Common myeloid progenitor, CD34-positive (primary cell): ENCODE results near the gene KCTD15.

ENCODE experiments used
- CTCF ChIA-PET: fragments of 350-600 bp; sonication (Branson Sonifier 250); formaldehyde crosslinking; loops from one replicate; lab custom pipeline; 2021; ENCODE audit warnings: antibody characterized with exemption; lab: Charles Lee
- POLR2A ChIA-PET: fragments of 350-600 bp; sonication (Branson Sonifier 250); formaldehyde crosslinking; loops from one replicate; lab custom pipeline; 2021; ENCODE audit warnings: antibody characterized with exemption; lab: Charles Lee
- DNase-seq, 3 donors: peaks; one replicate each; pipeline versions ENCODE4 v3.0.0 to v3.0.0-alpha.2; 2013
- H3K27ac ChIP-seq, 2 experiments: 1 replicate in 1 of 2; 2 replicates in 1 of 2; pipeline ENCODE4 v1.7.0; 2013; ENCODE audit warnings: inconsistent platforms in 2 of 2, low read length in 2 of 2, mild to moderate bottlenecking in 2 of 2, low read depth in 1 of 2, moderate library complexity in 1 of 2; ENCODE audit not compliant: severe bottlenecking in 2 of 2, insufficient read depth in 1 of 2, poor library complexity in 1 of 2
- H3K27me3 ChIP-seq, 5 experiments: replicated peaks in 2 of 5; 1 replicate in 3 of 5; 2 replicates in 2 of 5; pipeline versions ENCODE4 v1.6.1 to v1.7.0; 2013; ENCODE audit warnings: low read length in 4 of 5, mild to moderate bottlenecking in 2 of 5, moderate library complexity in 2 of 5, inconsistent platforms in 1 of 5; ENCODE audit not compliant: insufficient read depth in 5 of 5, control insufficient read depth in 4 of 5
- H3K36me3 ChIP-seq, 4 experiments: 1 replicate in 2 of 4; 2 replicates in 2 of 4; pipeline versions ENCODE4 v1.6.1 to v1.7.0; 2013; ENCODE audit warnings: low read length in 3 of 4, control low read depth in 1 of 4, mild to moderate bottlenecking in 1 of 4; ENCODE audit not compliant: control insufficient read depth in 4 of 4, insufficient read depth in 4 of 4
- H3K4me1 ChIP-seq, 4 experiments: 1 replicate in 3 of 4; 2 replicates in 1 of 4; pipeline versions ENCODE4 v1.6.1 to v1.7.1; 2013; ENCODE audit warnings: low read length in 3 of 4, mild to moderate bottlenecking in 3 of 4, control low read depth in 1 of 4, inconsistent platforms in 1 of 4, moderate library complexity in 1 of 4; ENCODE audit not compliant: control insufficient read depth in 4 of 4, insufficient read depth in 4 of 4; ENCODE audit errors: control extremely low read depth in 1 of 4
- H3K4me3 ChIP-seq, 7 experiments: 1 replicate in 4 of 7; 2 replicates in 3 of 7; pipeline versions ENCODE4 v1.5.1 to v1.7.0; 2013; ENCODE audit warnings: mild to moderate bottlenecking in 7 of 7, low read length in 6 of 7, moderate library complexity in 6 of 7, inconsistent platforms in 2 of 7, low read depth in 2 of 7, control low read depth in 1 of 7; ENCODE audit not compliant: insufficient read depth in 4 of 7, control insufficient read depth in 1 of 7; ENCODE audit errors: extremely low read depth in 1 of 7
- H3K9me3 ChIP-seq, 5 experiments: 1 replicate in 4 of 5; 2 replicates in 1 of 5; pipeline versions ENCODE4 v1.6.1 to v1.7.1; 2013; ENCODE audit warnings: low read length in 4 of 5, mild to moderate bottlenecking in 2 of 5, inconsistent platforms in 1 of 5, low read depth in 1 of 5, moderate library complexity in 1 of 5; ENCODE audit not compliant: control insufficient read depth in 4 of 5, insufficient read depth in 2 of 5; ENCODE audit errors: control extremely low read depth in 1 of 5
- WGBS: methylation state at CpG from one replicate; pipeline ENCODE4 v1.1.5; 2013; ENCODE audit not compliant: insufficient coverage; 5-methylcytosine and 5-hydroxymethylcytosine counted together

KCTD15 gene

DNA sequence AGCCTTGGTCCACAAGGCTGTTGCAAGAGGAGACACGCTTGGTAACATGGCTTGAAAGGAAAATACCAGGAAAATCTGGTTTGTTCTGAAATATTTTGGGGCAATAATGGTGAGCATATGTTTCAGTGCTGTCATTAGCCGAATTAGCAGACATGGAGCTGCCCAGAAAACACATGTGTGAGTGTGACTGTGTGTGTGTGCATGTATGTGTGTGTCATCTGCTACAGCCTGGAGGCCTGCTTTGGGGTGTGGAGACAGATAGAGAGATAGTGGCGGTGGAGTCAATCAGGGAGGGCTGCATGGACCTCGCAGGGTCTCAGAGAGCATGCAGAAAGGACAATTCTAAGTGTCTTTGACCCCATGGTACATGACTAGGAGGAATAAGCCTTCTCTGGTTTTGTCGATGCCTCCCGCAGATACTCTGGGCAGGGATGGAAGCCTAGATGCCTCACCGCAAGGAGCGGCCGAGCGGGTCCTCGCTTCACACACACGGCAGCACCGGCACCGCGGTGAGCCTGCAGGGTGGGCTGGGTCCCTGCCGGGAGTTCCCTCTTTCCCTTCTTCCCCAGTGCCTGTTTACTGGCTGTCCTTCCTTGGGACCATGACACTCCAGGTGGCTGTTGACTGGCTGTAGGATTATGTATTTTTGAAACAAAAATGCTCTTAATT lies 3.5 kb downstream of the KCTD15 start:
- Histone ChIP-seq H3K27ac (no peak overlapping the region), H3K4me1 (peaks cover 0 to 17% (median 7%) of the 10 kb centered on the region in 4 experiments), H3K4me3 (no peak overlapping the region), H3K9me3 (no peaks in the 10 kb centered on the region), H3K36me3 (peaks cover 2 to 53% (median 36%) of the 10 kb centered on the region in 4 experiments), H3K27me3 (no peaks in the 10 kb centered on the region)
- ChIA-PET POLR2A (no interaction called here), CTCF (interaction anchor here (1.0 kb wide), 1 partner anchor 10 kb away, joined by 3 read pairs; no protein-coding TSS in a partner anchor)
- DNase-seq: no peak
- WGBS: 97% methylated on average over 14 of the region's 16 CpGs

DNA sequence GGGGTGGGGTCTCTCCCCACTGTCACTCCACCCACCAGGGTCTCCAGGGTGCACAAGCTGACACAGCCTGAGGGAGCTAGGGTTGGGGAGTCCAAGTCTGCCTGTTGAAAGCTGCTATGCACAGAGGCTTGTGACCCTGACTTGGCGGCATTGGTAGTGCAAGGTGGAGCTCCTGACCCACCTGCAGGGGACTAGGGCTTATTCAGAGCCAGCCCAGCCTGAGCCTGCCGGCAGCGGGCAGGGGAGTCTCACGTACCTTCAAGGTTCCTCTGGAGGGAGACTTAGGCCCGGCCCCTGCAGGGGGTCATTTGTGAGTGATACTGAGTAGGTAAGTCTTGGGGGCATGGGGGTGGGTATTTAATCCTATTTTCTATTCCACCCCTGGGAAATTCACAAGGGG lies 4.7 kb downstream of the KCTD15 start:
- CTCF ChIA-PET: interaction anchor here (1.0 to 1.3 kb wide), 3 partner anchors 9 to 23 kb away, joined by 3 to 4 read pairs (median 3); no protein-coding TSS in a partner anchor
- Histone ChIP-seq H3K27me3 (no peaks in the 10 kb centered on the region), H3K4me1 (peaks cover 0 to 11% (median 7%) of the 10 kb centered on the region in 4 experiments), H3K4me3 (no peak overlapping the region), H3K9me3 (no peaks in the 10 kb centered on the region), H3K27ac (no peak overlapping the region), H3K36me3 (peaks cover 2 to 65% (median 45%) of the 10 kb centered on the region in 4 experiments)
- DNase-seq: no peak
- POLR2A ChIA-PET: no interaction called here
- WGBS: 95% methylated on average over 2 of the region's 5 CpGs

DNA sequence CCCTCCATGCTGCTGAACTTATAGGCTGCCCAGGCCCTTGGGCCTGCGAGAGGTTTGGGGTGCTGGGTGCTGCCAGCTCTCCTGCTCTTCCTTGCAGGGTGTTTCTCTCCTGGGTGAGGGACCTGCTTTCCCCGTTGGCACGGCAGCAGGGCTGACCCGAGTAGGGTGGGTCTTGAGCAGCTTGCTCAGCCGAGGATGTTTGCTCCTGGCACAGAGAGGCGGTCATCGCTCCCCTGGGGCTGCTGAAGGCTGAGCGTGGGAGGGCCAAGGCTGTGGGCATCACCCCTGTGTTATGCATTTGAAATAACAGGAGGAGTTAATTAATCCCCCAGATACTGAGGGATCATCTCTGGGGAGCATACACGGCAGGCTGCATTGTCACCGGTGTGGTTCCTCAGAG lies 5.3 kb downstream of the KCTD15 start:
- H3K27ac ChIP-seq: no peak overlapping the region
- H3K9me3 ChIP-seq: no peaks in the 10 kb centered on the region
- no peaks in the 10 kb centered on the region for H3K27me3 ChIP-seq
- peaks cover 2 to 71% (median 49%) of the 10 kb centered on the region in 4 experiments for H3K36me3 ChIP-seq
- no peak for DNase-seq
- H3K4me1 ChIP-seq: peaks cover 0 to 10% (median 7%) of the 10 kb centered on the region in 4 experiments
- ChIA-PET POLR2A (no interaction called here), CTCF (interaction anchor here (1.3 kb wide), 1 partner anchor 10 kb away, joined by 3 read pairs; no protein-coding TSS in a partner anchor)
- WGBS: 98% methylated on average over 9 of the region's 10 CpGs
- H3K4me3 ChIP-seq: no peak overlapping the region

DNA sequence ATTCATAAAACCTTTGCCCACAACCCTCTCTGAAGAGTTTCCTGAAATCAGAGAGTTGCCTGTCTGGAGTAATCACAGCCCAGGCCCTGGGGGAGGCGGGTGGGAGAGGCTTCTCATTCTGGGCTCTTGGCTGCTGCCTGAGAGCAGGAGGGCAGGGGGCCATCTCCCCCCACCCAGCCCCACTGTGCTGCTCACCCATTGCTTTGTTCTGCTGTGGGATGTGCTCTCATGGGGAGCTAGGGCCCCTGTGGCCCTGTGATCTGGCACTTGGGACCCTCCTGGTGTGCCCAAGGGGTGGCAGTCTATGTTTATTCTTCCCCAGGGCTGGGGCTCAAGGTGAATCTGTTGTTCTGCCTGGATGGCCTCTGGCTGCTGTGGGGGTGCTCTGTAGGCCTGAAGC lies 6.1 kb downstream of the KCTD15 start:
- DNase-seq: no peak
- ChIA-PET POLR2A (no interaction called here), CTCF (interaction anchor here (3.1 kb wide), 1 partner anchor 15 kb away, joined by 11 read pairs; no protein-coding TSS in a partner anchor)
- H3K36me3 ChIP-seq: peaks cover 2 to 74% (median 53%) of the 10 kb centered on the region in 4 experiments
- 100% methylated on average over 1 of the region's 1 CpG for WGBS
- H3K27me3 ChIP-seq: no peaks in the 10 kb centered on the region
- no peak overlapping the region for H3K27ac ChIP-seq
- peaks cover 0 to 5% (median 3%) of the 10 kb centered on the region in 4 experiments for H3K4me1 ChIP-seq
- no peaks in the 10 kb centered on the region for H3K9me3 ChIP-seq
- H3K4me3 ChIP-seq: no peak overlapping the region

DNA sequence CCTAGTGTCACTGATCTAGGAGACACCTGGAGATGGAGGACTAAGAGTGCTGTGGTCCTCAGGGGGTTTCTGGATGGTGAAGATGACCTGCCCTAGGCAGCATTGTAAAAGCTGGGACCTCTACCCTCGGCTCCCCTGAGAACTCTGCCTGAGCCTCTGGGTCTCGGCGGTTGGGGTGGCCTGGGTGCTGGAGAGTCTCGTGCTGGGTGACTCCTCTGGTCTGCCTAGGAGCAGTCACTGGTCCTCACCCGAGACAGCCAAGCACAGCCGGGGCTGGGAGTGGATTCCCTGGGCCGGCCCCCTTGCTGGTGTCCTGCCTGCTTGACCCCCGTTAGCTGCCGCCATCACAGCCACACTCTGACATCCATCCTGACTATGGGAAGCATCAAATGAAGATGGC lies 6.7 kb downstream of the KCTD15 start:
- no peaks in the 10 kb centered on the region for H3K27me3 ChIP-seq
- ChIA-PET POLR2A (no interaction called here), CTCF (interaction anchor here (3.1 kb wide), 1 partner anchor 15 kb away, joined by 11 read pairs; no protein-coding TSS in a partner anchor)
- H3K36me3 ChIP-seq: peaks cover 2 to 79% (median 58%) of the 10 kb centered on the region in 4 experiments
- no peak for DNase-seq
- H3K9me3 ChIP-seq: no peaks in the 10 kb centered on the region
- peaks cover 0 to 1% (median under 1%) of the 10 kb centered on the region in 4 experiments for H3K4me1 ChIP-seq
- H3K4me3 ChIP-seq: no peak overlapping the region
- 97% methylated on average over 8 of the region's 9 CpGs for WGBS
- H3K27ac ChIP-seq: no peak overlapping the region

DNA sequence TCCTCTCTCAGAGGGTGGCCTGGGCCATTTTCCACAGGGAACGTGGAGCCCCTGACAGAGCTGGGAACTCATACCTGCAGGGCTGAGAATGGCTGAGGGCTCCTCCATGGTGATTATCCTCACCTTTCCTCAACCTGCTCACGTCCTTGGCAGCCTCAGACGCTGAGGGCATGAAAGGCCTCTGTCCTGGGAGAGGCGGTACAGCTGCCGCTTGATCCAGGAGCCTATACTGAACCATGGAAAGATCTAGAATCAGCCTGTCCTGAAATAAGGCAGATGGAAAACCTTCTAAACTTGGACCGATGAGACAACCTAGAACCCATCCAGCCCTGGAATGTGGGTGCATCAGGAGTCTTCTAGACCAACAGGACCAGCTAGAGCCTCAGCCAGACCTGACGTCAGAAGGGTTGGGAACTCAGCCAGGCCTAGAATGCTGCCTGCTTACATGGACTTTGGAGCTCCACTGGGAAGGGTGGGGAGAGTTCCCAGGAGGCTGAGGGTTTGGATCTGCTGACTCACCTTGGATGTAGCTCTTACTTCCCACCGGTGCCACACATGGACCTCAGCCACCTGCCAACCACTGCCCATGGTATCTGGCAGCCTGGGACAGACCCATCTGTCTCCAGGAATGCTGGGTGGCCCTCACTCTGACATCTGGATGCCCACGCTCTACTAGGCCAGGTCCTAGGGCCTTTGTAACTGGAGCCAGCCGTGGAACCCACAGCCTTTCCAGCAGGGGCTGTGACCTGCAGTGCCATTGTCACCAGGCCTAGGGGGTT lies 7.5 kb downstream of the KCTD15 start:
- Histone ChIP-seq H3K36me3 (peaks cover 2 to 83% (median 61%) of the 10 kb centered on the region in 4 experiments), H3K27ac (no peak overlapping the region), H3K27me3 (no peaks in the 10 kb centered on the region), H3K9me3 (no peaks in the 10 kb centered on the region), H3K4me3 (no peak overlapping the region), H3K4me1 (no peaks in the 10 kb centered on the region)
- ChIA-PET POLR2A (interaction anchor here (0.6 kb wide), 1 partner anchor 12 kb away, joined by 3 read pairs; no protein-coding TSS in a partner anchor), CTCF (interaction anchor here (0.7 to 3.1 kb wide), 2 partner anchors 14 to 26 kb away, joined by 3 to 11 read pairs; no protein-coding TSS in a partner anchor)
- 96% methylated on average over 8 of the region's 10 CpGs for WGBS
- DNase-seq: no peak
